Nephron progenitor cell (in vitro differentiated cells): Measurements from ENCODE around the gene ZER1.

Experiments
- DNase-seq: peaks from one replicate; pipeline ENCODE4 v3.0.0; 2021
- H3K27ac Mint-ChIP-seq: 2 replicates; pipeline ENCODE4 v1.8.0; 2021; ENCODE audit warnings: mild to moderate bottlenecking, moderate library complexity, mixed read lengths
- H3K27me3 Mint-ChIP-seq: 2 replicates; pipeline ENCODE4 v1.8.0; 2021; ENCODE audit warnings: mild to moderate bottlenecking, low read depth, mixed read lengths; ENCODE audit not compliant: poor library complexity
- H3K36me3 Mint-ChIP-seq: 2 replicates; pipeline ENCODE4 v1.8.0; 2021; ENCODE audit warnings: low read depth, mixed read lengths
- H3K4me1 Mint-ChIP-seq: 2 replicates; pipeline ENCODE4 v1.8.0; 2021; ENCODE audit warnings: mixed read lengths
- H3K4me3 Mint-ChIP-seq: 2 replicates; pipeline ENCODE4 v1.8.0; 2021; ENCODE audit warnings: mild to moderate bottlenecking, moderate library complexity, mixed read lengths
- H3K9me3 Mint-ChIP-seq: 2 replicates; pipeline ENCODE4 v1.8.0; 2021; ENCODE audit warnings: mild to moderate bottlenecking, moderate library complexity, mixed read lengths
- CTCF ChIP-seq: fragments of 200-600 bp; sonication (generic); IDR thresholded peaks from 2 replicates; pipeline ENCODE4 v1.5.0; 2021; ENCODE audit warnings: antibody characterized with exemption

ZER1 gene

GRCh38 chr9:128707446-128707845 is 64.3 kb downstream of the ZER1 start:
- H3K4me1 Mint-ChIP-seq = peaks cover 6% of the 10 kb centered on the region

GRCh38 chr9:128706671-128707381 is 64.9 kb downstream of the ZER1 start:
- no peaks in the 10 kb centered on the region for H3K27me3 Mint-ChIP-seq
- H3K4me3 Mint-ChIP-seq = no peak overlapping the region

More at GRCh38 chr9:128707446-128707845, 64.3 kb downstream of the ZER1 start:
- H3K4me3 Mint-ChIP-seq = no peak overlapping the region
- H3K27me3 Mint-ChIP-seq = no peaks in the 10 kb centered on the region
- peaks cover 15% of the 10 kb centered on the region for H3K36me3 Mint-ChIP-seq
- DNase-seq = no peak
- H3K9me3 Mint-ChIP-seq = no peaks in the 10 kb centered on the region
- TF ChIP-seq CTCF = no peak
- no peak overlapping the region for H3K27ac Mint-ChIP-seq

GRCh38 chr9:128706045-128706444 is 65.7 kb downstream of the ZER1 start:
- no peak for TF ChIP-seq CTCF
- no peaks in the 10 kb centered on the region for H3K9me3 Mint-ChIP-seq
- H3K4me1 Mint-ChIP-seq = peaks cover 12% of the 10 kb centered on the region
- no peak overlapping the region for H3K27ac Mint-ChIP-seq
- H3K36me3 Mint-ChIP-seq = peaks cover 10% of the 10 kb centered on the region
- peaks cover 1% of the 10 kb centered on the region for H3K27me3 Mint-ChIP-seq
- DNase-seq = no peak
- H3K4me3 Mint-ChIP-seq = no peak overlapping the region

More at GRCh38 chr9:128706671-128707381, 64.9 kb downstream of the ZER1 start:
- no peak for TF ChIP-seq CTCF
- H3K36me3 Mint-ChIP-seq = peaks cover 10% of the 10 kb centered on the region
- DNase-seq = no peak
- no peak overlapping the region for H3K27ac Mint-ChIP-seq
- H3K4me1 Mint-ChIP-seq = peaks cover 6% of the 10 kb centered on the region
- H3K9me3 Mint-ChIP-seq = no peaks in the 10 kb centered on the region

- Mint-ChIP-seq H3K4me3 (no peak overlapping the region), H3K36me3 (peaks cover 5% of the 10 kb centered on the region), H3K9me3 (no peaks in the 10 kb centered on the region), H3K4me1 (peaks cover 12% of the 10 kb centered on the region), H3K27ac (no peak overlapping the region), H3K27me3 (peaks cover 3% of the 10 kb centered on the region)
- no peak for TF ChIP-seq CTCF
- no peak for DNase-seq
These were observed 66.4 kb downstream of the ZER1 start for GRCh38 chr9:128705051-128705965.

GRCh38 chr9:128704356-128704670 is 67.4 kb downstream of the ZER1 start:
- DNase-seq = no peak
- no peaks in the 10 kb centered on the region for H3K9me3 Mint-ChIP-seq
- no peaks in the 10 kb centered on the region for H3K36me3 Mint-ChIP-seq
- TF ChIP-seq CTCF = no peak
- H3K27me3 Mint-ChIP-seq = peaks cover 3% of the 10 kb centered on the region
- H3K27ac Mint-ChIP-seq = no peak overlapping the region
- H3K4me3 Mint-ChIP-seq = peak overlapping the region; percentile 87
- peaks cover 12% of the 10 kb centered on the region for H3K4me1 Mint-ChIP-seq
